Liver (tissue), 9 donors: Measurements from ENCODE around the gene PSD. TPM values are rescaled to one million over a fixed set of nuclear protein-coding genes. Genes with fewer than 3 reads are reported as not detected.

Experiments used
- DNase-seq: peaks from one replicate; pipeline ENCODE4 v3.0.0-alpha.2; 2017; ENCODE audit warnings: low spot score
- H3K27ac ChIP-seq, 2 donors: one replicate each; pipeline ENCODE4 v1.7.0; 2013; ENCODE audit warnings: inconsistent platforms in 2 of 2, low read length in 2 of 2, control low read depth in 1 of 2, low read depth in 1 of 2, mild to moderate bottlenecking in 1 of 2
- H3K27me3 ChIP-seq, 4 donors: one replicate each; pipeline versions ENCODE4 v1.6.1 to v1.7.0; 2013; ENCODE audit warnings: low read length in 3 of 4, inconsistent platforms in 1 of 4, mild to moderate bottlenecking in 1 of 4, moderate library complexity in 1 of 4; ENCODE audit not compliant: control insufficient read depth in 4 of 4, insufficient read depth in 4 of 4
- H3K36me3 ChIP-seq, 4 donors: one replicate each; pipeline versions ENCODE4 v1.6.1 to v1.7.0; 2013; ENCODE audit warnings: low read length in 3 of 4, mild to moderate bottlenecking in 3 of 4, low read depth in 1 of 4, moderate library complexity in 1 of 4; ENCODE audit not compliant: control insufficient read depth in 4 of 4, insufficient read depth in 3 of 4
- H3K4me1 ChIP-seq, 4 donors: one replicate each; pipeline versions ENCODE4 v1.6.1 to v1.7.0; 2013; ENCODE audit warnings: low read length in 3 of 4, mild to moderate bottlenecking in 3 of 4, moderate library complexity in 1 of 4; ENCODE audit not compliant: control insufficient read depth in 4 of 4, insufficient read depth in 4 of 4
- H3K4me3 ChIP-seq, 3 donors: one replicate each; pipeline versions ENCODE4 v1.6.1 to v1.7.0; 2013; ENCODE audit warnings: low read length in 3 of 3, control low read depth in 1 of 3, low read depth in 1 of 3, mild to moderate bottlenecking in 1 of 3
- H3K9ac ChIP-seq, 2 donors: one replicate each; pipeline ENCODE4 v1.7.0; 2013; ENCODE audit warnings: low read length in 2 of 2, mild to moderate bottlenecking in 2 of 2, moderate library complexity in 2 of 2, control low read depth in 1 of 2, low read depth in 1 of 2
- H3K9me3 ChIP-seq, 4 donors: one replicate each; pipeline versions ENCODE4 v1.6.1 to v1.7.0; 2013; ENCODE audit warnings: low read length in 3 of 4; ENCODE audit not compliant: control insufficient read depth in 4 of 4
- CTCF ChIP-seq: fragments of 150-350 bp; IDR thresholded peaks from 2 replicates; pipeline ENCODE4 v1.5.1; 2017; ENCODE audit warnings: improper control_type of control experiment, low read depth, low read length; ENCODE audit not compliant: missing input control
- EGR1 ChIP-seq, 2 donors: IDR thresholded peaks; 2 replicates each; pipeline ENCODE4 v1.6.1; 2016 to 2018; ENCODE audit warnings: antibody characterized with exemption in 2 of 2, low read depth in 2 of 2
- FOXA1 ChIP-seq: IDR thresholded peaks from 2 replicates; pipeline ENCODE4 v1.6.1; 2016; ENCODE audit warnings: antibody characterized with exemption
- FOXA2 ChIP-seq: IDR thresholded peaks from 2 replicates; pipeline ENCODE4 v1.6.1; 2016; ENCODE audit warnings: antibody characterized with exemption
- GABPA ChIP-seq, 2 donors: IDR thresholded peaks in 1 of 2; conservative IDR thresholded peaks in 1 of 2; 2 replicates each; pipeline ENCODE4 v1.6.1; 2016; ENCODE audit warnings: antibody characterized with exemption in 2 of 2, mild to moderate bottlenecking in 1 of 2, moderate library complexity in 1 of 2
- HNF4A ChIP-seq, 2 donors: conservative IDR thresholded peaks; 2 replicates each; pipeline ENCODE4 v1.6.1; 2016; ENCODE audit warnings: antibody characterized with exemption in 2 of 2, mild to moderate bottlenecking in 2 of 2
- HNF4G ChIP-seq: IDR thresholded peaks from 2 replicates; pipeline ENCODE4 v1.6.1; 2016; ENCODE audit warnings: antibody characterized with exemption
- JUND ChIP-seq, 2 donors: IDR thresholded peaks; 2 replicates each; pipeline ENCODE4 v1.6.1; 2016; ENCODE audit warnings: antibody characterized with exemption in 2 of 2
- MAX ChIP-seq: IDR thresholded peaks from 2 replicates; pipeline ENCODE4 v1.6.1; 2016; ENCODE audit warnings: antibody characterized with exemption
- NR2F2 ChIP-seq: IDR thresholded peaks from 2 replicates; pipeline ENCODE4 v1.6.1; 2016; ENCODE audit warnings: antibody characterized with exemption
- REST ChIP-seq: IDR thresholded peaks from 2 replicates; pipeline ENCODE4 v1.6.1; 2016; ENCODE audit warnings: antibody characterized with exemption, mild to moderate bottlenecking
- RXRA ChIP-seq, 2 donors: IDR thresholded peaks; 2 replicates each; pipeline ENCODE4 v1.6.1; 2017 to 2018; ENCODE audit warnings: antibody characterized with exemption in 2 of 2, mild to moderate bottlenecking in 1 of 2
- SP1 ChIP-seq: IDR thresholded peaks from 2 replicates; pipeline ENCODE4 v1.6.1; 2018; ENCODE audit warnings: antibody characterized with exemption, mild to moderate bottlenecking
- TAF1 ChIP-seq: conservative IDR thresholded peaks from 2 replicates; pipeline ENCODE4 v1.6.1; 2016; ENCODE audit warnings: antibody characterized with exemption, mild to moderate bottlenecking
- YY1 ChIP-seq: IDR thresholded peaks from 2 replicates; pipeline ENCODE4 v1.6.1; 2016; ENCODE audit warnings: antibody characterized with exemption, mild to moderate bottlenecking
- WGBS: extraction: QIAGEN DNeasy Blood & Tissue Kit; methylation state at CpG from one replicate; pipeline ENCODE4 v1.1.7; 2013; 5-methylcytosine and 5-hydroxymethylcytosine counted together
- polyA plus RNA-seq, 2 donors: library from polyadenylated mRNA; stranded (reverse) in 1 of 2; unstranded in 1 of 2; fragments of 200-250 nt in 1 of 2; fragments of >200 nt in 1 of 2; fragmentation: Nextera tagmentation in 1 of 2; extraction: Ambion mirVana in 1 of 2; gene quantifications; one replicate each; pipeline versions ENCODE4 v1.2.1 to v1.2.3, GENCODE V29; 2013 to 2015
- total RNA-seq, 2 donors: library from RNA; depleted of rRNA; stranded (reverse); fragments of >200 nt; gene quantifications; one replicate each; pipeline ENCODE4 v1.2.3, GENCODE V29; 2014
- TF ChIP-seq, protein P1 (sequence below): IDR thresholded peaks from 2 replicates; pipeline ENCODE4 v1.6.1; 2016; ENCODE audit warnings: antibody characterized with exemption
- TF ChIP-seq, protein P2 (sequence below): IDR thresholded peaks from 2 replicates; pipeline ENCODE4 v1.6.1; 2016; ENCODE audit warnings: antibody characterized with exemption
- donor health status: healthy.
- donor health status: healthy.
- donor health status: healthy.
- donor health status: healthy.
- donor health status: healthy.

The PSD gene
- total and polyA plus RNA-seq, 4 donors: 0.56 to 1.3 (median 0.71) TPM

- no peaks in the 10 kb centered on the region for H3K4me1 ChIP-seq
- H3K9ac ChIP-seq: no peak overlapping the region
- H3K4me3 ChIP-seq: no peak overlapping the region
- no peak for DNase-seq
- H3K27ac ChIP-seq: no peak overlapping the region
- peaks cover 16 to 75% (median 47%) of the 10 kb centered on the region in 4 donors for H3K36me3 ChIP-seq
- 94% methylated on average over 12 of the region's 12 CpGs for WGBS
- TF ChIP-seq JUND (IDR thresholded peaks at IDR 0.05): no peak
- TF ChIP-seq HNF4G: no peak
- TF ChIP-seq REST: no peak
- no peak for TF ChIP-seq SP1
- TF ChIP-seq FOXA1: no peak
- no peak for TF ChIP-seq RXRA (IDR thresholded peaks at IDR 0.05)
- TF ChIP-seq MAX: no peak
- TF ChIP-seq, protein P1, sequence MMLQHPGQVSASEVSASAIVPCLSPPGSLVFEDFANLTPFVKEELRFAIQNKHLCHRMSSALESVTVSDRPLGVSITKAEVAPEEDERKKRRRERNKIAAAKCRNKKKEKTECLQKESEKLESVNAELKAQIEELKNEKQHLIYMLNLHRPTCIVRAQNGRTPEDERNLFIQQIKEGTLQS: no peak
- TF ChIP-seq HNF4A (conservative IDR thresholded peaks at IDR 0.05): no peak
- TF ChIP-seq TAF1: no peak
- no peak for TF ChIP-seq EGR1 (IDR thresholded peaks at IDR 0.05; ENCODE audit: low read depth in 2 of 2)
- no peak for TF ChIP-seq CTCF
- TF ChIP-seq, protein P2, sequence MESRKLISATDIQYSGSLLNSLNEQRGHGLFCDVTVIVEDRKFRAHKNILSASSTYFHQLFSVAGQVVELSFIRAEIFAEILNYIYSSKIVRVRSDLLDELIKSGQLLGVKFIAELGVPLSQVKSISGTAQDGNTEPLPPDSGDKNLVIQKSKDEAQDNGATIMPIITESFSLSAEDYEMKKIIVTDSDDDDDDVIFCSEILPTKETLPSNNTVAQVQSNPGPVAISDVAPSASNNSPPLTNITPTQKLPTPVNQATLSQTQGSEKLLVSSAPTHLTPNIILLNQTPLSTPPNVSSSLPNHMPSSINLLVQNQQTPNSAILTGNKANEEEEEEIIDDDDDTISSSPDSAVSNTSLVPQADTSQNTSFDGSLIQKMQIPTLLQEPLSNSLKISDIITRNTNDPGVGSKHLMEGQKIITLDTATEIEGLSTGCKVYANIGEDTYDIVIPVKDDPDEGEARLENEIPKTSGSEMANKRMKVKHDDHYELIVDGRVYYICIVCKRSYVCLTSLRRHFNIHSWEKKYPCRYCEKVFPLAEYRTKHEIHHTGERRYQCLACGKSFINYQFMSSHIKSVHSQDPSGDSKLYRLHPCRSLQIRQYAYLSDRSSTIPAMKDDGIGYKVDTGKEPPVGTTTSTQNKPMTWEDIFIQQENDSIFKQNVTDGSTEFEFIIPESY: no peak
- TF ChIP-seq NR2F2: no peak
- H3K9me3 ChIP-seq: no peaks in the 10 kb centered on the region
- no peaks in the 10 kb centered on the region for H3K27me3 ChIP-seq
Measured at GRCh38 chr10:102376901-102377300, 41.7 kb downstream of the PSD start.

DNA sequence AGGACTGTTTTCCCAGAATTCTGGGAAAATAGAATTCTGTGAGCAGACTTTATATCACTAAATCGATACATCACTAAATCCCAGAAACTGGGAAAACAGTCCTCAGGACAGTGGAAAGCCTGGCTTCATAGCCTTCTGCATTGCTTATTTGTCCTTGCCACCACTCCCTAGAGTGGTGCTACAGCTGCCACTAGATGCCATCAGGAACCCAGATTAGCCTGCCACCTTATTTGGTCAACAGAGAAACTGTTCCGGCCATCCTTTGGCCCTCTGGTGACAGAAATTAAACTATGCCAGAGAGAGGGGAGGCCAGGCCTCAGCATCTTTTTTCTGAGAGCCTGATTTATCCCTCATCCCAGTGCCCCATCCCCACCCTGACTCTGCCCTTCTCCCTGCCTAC is 42.7 kb downstream of the PSD start:
- no peak for TF ChIP-seq SP1
- TF ChIP-seq, protein P1: no peak
- no peak for TF ChIP-seq REST
- TF ChIP-seq HNF4G: no peak
- no peak for TF ChIP-seq GABPA (IDR thresholded peaks at IDR 0.05 in 1 of 2, conservative IDR thresholded peaks at IDR 0.05 in 1 of 2)
- no peak for TF ChIP-seq NR2F2
- TF ChIP-seq YY1: no peak
- no peak for TF ChIP-seq TAF1
- no peak for TF ChIP-seq FOXA2
- no peak overlapping the region for H3K9ac ChIP-seq
- no peaks in the 10 kb centered on the region for H3K9me3 ChIP-seq
- no peak for DNase-seq
- no peak overlapping the region for H3K27ac ChIP-seq
- WGBS: 94% methylated on average over 2 of the region's 2 CpGs
- no peak overlapping the region for H3K4me3 ChIP-seq
- H3K36me3 ChIP-seq: peaks cover 14 to 74% (median 49%) of the 10 kb centered on the region in 4 donors
- H3K27me3 ChIP-seq: no peaks in the 10 kb centered on the region
- no peaks in the 10 kb centered on the region for H3K4me1 ChIP-seq
